GM19351 (cell line): Measurements from ENCODE around the gene PROX2.

Experiments used
- ATAC-seq: cut with Tn5 transposase; IDR thresholded peaks from one replicate; pipeline ENCODE4 v1.9.1; 2021; ENCODE audit warnings: mild to moderate bottlenecking, moderate library complexity; ENCODE audit not compliant: unreplicated experiment

PROX2 gene

DNA sequence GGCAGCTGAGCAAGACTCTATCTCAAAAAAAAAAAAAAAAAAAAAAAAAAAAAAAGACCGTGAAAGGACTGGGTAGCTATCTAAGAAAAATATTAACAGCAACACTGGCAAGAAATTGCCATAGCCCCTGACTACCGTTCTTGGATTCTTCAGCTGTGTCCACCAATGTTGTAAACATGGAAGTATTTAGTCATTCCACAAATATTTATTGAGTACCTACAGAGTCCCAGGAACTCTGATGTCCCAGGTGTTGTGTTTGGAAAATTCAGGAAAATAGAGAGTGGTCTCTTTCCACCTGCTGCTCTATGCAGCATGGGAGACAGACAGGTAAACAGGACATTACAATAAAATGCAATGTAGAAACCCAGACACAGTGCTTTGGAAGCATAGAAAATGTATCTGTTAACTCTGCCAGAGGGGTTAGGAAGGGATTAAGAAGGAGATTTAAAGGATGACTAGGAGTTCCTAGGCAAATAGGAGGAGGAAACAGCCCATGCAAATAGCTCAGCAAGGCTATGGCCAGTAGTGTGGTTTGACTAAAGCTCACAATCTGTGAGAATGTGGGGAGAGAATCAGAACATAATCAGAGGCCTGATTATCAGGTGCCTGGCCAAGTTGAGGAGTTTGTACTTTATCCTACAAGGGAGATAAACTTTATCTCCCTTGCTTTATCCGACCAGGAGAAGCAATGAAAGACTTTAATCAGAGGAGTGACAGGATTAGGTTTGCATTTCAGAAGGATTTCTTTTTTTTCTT, 3.7 kb upstream of the PROX2 start:
- no peak for ATAC-seq

DNA sequence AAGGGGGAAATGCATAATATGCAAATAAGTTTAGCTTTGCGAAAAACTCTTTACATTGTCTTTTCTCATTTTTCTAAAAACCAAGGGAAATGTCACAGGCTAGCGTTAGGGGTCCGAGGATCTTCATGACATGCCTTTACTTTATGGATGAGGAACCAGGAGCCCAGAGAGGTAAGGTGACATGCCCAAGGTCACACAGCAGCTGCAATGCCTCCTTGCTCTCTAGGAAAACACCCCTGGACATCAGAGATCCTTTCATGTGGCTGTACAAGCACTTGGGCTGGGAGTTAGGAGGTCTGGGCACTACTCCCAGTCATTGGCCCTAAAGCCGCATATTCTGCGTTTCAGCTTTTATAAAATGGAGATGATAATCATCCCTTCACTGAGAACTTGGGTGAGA, 741 bp downstream of the PROX2 start:
- ATAC-seq, result no peak

DNA sequence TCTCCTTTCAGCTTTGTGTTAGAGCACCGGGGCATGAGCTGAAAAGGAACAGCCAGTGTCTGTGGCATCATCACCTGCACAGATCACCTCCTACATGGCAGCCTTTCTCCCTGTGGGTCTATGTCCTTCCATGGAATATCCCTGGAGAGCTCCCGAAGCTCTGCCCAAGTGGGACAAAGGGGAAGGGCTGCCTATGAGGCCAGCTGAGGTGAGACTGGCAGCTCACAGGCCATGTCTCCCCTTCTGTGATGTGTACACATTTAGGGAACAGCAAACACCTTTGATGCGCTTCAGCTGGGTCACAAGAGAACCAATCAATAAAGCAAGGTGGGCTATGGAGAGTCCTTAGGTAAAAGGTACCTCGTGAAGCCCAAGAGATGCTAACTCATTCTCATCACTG, 4.1 kb downstream of the PROX2 start:
- ATAC-seq, result no peak

DNA sequence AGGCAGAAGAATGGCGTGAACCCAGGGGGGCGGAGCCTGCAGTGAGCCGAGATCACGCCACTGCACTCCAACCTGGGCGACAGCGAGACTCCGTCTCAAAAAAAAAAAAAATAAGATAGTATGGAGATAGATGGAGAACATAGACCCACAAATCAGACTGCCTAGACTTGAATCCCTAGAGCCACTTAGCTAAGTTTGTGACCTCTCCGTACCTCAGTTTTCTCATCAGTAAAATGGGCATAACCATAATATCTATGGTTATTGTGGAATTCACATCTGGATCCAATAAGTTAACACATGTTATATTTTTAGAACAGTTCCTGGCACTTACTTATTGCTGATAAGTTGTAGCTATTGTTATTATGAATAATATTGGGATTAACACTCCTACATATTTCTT, 7.2 kb downstream of the PROX2 start:
- ATAC-seq, result no peak

DNA sequence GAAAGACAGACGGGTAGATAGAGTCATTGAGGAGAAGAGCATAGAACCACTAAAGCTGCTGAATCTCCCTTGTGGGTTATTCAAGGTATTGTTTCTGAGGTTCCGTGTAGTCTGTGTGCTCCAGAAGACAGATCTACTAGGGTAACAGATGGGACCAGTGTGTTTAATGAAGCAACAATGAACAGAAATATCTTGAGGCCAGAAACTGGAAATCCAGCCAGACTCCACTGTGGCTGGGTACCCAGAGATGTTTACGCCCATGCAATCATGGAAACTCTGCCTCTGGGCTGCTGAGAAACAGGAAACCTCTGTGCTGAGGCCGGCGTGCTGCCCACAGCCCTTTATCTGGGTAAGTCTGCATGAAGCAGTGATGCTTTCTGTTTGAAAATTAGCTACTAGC, 8.3 kb downstream of the PROX2 start:
- ATAC-seq, result no peak

DNA sequence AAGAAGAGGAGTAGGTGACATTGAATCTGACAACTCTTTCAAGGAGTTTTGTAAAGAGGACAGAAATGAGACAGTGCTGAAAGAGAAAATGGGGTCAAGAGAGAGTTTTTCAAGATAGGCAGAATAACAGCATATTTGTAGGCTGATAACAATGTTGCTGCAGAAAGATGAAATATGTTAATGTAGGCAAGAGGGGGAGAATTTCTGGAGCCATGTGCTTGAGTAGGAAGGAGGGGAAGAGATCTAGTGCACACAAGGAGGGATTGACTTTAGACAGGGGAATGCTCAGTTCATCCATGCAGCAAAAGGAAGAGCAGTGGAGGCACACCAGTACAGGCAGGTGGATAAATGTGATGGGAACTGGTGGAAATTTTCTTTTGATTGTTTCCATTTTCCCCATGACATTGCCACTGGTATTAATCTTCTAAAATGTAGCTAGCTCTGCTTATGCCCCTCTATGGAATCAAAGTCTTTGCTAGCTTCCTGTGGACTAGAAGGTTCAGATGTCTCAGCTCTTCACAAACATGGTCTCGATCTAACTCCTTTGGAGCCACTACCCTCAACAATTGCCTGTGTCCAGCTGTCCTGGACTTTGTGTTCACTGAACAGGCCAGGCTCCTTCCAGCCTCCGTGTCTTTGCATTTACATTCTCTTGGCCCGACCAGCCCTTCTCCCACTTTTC, 9.1 kb downstream of the PROX2 start:
- no peak for ATAC-seq

DNA sequence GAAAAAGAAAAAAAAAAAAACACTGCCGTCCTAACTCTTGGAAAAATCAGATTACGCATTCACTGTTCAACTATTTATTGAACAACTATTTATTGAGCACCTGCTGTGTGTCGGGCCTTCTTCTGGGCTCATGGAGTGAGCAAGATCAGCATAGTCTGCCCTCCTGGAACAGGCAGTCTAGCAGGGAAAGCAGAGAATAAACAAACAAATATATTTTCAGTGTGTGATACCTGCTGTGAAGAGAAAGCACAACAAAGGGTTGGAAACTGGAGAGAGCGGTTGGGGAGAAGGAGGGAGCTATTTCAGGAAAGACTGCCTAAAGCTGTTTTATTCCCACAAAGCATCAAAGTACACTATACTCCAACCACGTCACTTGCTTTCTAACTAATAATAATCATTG, 10.8 kb downstream of the PROX2 start:
- no peak for ATAC-seq

DNA sequence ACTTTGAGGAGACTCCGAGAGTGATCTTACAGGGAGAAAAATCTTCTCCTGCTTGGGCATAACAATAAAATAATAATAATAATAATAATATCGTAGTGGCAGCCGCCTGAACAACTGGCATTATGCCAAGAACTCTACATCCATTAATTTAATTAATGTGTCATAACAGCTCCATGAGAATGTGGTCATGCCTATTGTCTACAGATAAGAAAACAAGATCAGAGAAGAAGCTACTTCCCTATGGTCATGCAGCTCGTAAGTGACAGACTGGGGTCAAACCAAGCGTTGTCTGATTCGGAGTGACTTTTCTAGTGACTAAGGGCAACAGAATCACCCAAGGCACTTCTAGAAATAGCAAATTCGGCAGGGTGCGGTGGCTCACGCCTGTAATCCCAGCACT, 11.7 kb downstream of the PROX2 start:
- no peak for ATAC-seq

DNA sequence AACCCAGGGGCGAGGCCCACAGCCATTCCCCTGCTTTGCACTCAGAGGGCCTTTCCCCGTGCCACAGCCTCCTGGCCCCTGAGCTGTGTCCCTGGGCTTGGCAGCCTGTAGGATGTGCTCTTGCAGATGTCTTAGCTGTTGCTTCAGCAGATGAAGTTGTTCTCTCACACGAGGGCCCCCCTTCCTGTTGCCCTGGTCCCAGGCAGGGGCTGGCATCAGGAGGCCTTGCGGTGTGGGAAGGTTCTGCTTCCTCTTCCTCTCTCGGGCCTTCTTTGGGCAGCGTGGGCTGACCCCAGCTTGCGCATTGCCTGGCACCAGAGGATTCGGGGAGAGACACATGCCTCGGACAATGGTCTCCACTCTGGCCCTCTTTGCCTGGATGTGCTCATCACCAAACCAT, 12.7 kb downstream of the PROX2 start:
- ATAC-seq, result no peak

DNA sequence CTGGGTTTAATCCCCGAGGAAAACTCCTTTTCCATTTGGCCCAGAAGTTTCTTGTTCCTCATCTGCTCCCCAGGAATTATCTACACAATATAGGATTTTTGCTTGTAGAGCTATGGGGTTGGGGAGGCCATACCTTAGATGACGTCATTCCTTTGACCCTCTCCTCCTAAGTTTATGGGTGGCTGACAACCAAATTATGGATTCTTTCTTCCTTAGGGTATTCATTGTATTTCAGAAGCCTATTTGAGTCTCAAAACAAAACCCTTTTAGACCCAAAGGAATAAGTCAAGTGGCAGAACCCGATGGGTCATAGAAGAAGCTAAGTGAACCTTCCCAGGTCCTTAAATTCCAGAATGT, 14.2 kb downstream of the PROX2 start:
- no peak for ATAC-seq

DNA sequence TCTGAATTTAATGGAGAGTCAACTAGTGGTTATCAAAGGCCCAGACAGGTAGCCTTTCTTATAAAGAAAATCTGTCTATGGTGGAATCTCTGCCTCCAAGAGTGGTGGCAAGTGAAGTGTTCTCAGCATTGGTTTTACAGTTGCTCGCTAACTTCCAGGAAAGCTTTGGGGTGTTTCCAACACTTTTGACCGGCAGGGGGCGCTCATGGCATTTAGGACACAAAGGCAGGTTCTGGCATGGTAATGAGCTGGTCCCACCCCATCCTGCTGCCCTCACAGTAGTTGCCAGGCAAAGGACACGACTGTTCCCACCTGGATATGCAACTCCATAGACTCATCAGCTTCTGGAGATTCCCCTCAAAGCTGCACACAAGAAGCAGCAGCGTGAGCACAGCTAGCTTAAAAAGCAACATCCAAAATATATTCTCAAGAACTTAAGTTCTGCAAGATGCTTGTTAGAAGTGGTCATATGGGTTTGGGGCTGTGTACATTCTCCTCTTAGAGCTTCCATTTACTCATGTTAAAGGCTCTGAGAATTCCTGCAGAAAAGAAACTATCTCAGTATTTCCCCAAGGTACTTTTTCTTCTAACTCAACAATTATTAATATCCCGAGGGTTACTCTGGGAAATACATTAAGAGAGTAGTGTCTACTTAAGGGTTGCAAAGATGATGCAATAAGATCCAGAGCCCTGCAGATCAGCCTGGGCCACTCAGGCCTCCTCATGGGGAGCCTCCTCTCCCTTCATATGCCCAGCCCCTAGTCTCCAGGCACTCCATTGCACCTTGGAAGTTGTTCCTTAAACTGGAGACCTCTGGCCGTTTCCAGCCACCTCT, 14.8 kb downstream of the PROX2 start:
- no peak for ATAC-seq

DNA sequence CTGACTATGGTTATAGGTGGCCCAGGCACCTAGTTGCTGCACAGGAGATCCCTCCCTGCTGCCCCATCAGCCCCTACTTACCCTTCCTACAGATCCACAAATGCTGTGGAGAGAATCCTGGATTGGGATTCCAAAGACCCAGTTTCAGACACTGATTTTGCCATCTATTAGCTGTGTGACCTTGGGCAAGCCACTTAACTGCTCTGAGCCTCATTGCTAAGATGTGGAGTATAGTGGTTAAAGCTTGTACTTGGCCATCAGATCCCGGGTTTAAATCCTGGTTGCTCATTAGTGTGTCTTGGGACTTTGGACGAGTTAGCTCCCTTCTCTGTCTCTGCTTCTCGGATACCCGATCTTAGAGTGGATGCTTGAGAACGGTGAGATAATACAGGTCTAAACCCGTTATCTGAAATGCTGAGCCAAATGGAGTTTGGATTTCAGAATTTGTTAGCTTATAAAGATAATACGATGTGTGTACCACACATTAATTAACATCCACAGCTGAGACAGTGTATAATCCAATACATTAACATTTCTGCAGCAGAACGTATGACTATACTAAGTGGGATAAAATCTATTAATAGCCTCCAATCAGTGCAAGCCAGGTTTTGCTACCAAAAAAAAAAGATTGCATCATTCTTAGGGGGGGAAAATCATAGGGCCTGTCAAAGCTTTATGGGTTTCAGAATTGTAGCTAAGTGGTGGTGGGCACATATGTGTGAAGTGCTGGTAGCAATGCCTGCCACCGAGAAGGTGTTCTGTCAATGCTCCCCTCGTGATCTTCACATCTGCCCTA, 16.0 kb downstream of the PROX2 start:
- no peak for ATAC-seq

DNA sequence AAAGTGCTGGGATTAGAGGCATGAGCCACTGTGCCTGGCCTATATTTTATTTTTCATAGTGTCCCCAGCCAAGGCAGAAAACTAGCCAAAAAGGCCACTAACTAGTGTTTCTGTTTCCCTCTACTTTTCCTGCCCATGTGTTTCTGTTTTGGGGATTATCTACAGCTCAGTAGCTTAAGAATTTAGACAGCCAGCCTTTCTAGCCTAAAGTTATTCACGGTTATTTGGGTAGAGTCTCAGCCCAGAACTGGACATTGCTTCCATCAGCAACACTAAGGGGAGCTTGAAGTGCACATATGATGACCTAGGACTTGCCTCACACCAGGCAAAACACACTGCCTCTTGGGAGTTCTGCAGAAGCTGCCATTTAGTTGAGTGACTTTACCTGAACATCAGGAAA, 17.9 kb downstream of the PROX2 start:
- no peak for ATAC-seq

DNA sequence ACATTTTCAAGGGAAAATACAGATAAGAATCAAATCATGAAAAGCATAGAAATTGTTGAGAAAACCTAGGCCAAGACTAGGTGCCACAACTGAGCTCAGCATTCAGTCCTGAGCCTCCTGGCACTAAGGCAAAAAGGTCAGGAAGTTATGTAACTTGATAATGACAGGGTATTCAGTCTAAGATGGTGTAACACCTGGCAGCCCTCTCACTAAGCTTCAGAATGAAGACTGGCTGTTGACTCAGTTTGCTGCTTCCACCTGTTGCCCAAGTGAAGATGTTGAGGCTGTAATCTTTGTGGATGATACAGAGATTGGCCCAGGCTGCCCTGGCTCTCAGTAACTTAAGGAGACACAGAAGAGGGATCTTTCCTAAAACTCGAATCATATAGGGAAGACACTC, 19.6 kb downstream of the PROX2 start:
- ATAC-seq, result no peak

DNA sequence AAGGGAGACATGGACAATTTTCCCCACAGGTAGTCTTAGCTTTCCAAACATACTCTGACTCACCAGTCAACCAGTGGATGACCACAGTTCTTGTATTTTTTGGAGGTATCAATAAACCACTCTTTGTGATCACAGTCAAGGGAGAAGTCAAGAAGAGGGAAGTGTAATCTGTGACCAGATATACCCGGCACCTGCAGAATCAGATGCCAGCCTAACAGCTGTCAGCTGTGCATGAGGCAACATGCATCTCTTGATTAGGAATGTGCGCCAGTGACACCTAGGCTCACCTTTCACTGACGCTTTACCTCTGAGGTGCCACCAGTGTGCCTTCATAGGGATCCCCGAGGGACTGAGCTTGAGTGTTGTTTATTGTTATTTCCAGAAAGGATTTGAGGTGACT, 20.0 kb downstream of the PROX2 start:
- no peak for ATAC-seq

DNA sequence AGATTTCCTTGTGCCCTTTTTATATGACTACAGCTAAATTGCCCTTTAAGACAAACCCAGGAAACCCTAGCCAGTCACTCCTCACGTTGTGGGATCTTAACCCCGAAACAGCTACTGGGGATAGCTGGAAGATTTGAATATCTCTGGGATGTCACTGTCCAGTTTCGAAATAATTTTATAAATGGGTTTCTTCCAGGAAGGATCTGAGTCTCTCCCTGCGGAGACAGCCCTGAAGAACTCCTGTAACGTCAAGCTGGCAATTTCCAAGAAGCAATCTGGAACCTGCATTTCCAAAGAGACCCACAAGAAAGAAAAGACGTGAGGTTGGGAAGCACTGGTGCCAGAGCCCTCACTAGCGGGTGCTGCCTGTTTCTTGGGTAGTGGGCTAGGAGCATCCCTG, 20.9 kb downstream of the PROX2 start:
- ATAC-seq, result no peak

DNA sequence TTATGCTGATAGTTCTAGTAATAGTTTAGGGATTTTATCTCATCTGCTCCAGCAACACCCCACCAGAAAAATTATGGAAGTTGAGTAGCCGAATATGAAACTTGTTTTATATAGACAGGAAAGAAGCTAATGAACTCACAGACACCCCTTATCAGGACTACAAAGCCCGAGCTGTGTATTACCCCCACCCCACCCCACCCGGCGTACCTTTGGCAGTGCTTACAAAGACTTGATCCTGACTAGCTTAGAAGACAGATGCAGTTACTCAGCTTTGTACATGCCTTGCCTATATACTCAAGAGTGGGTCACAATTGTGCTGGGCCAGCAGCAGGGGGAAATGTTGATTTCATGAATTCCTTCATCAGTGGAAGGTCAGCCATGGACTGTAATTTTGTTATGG, 22.4 kb downstream of the PROX2 start:
- no peak for ATAC-seq

DNA sequence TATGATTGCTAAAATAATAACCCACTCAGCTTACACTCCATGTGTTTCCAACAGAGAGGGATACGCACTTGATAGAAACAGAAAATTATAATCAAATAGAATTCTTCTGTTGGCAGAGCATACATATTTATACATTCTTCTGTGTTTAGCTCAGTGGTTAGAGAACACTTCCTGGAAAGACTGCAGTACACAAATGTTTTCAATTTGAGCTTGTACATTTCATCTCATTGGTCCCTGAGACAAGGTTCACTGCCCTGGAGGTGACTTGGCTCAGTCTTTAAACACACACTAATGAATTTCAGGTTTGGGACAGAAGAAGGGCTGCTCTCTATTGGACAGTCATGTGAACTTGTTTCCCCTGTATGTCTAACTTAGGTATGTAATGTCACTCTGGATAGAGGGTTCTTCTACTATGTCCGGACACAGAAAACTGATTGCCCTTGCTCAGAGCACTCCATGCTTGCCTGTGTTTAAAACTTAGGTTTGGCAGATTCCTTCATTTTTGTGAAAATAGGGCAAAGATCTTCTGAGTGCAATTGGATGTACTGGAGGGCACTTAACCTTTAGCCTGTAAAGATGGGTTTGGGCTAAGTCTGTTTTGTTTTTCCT, 22.9 kb downstream of the PROX2 start:
- ATAC-seq, result no peak

DNA sequence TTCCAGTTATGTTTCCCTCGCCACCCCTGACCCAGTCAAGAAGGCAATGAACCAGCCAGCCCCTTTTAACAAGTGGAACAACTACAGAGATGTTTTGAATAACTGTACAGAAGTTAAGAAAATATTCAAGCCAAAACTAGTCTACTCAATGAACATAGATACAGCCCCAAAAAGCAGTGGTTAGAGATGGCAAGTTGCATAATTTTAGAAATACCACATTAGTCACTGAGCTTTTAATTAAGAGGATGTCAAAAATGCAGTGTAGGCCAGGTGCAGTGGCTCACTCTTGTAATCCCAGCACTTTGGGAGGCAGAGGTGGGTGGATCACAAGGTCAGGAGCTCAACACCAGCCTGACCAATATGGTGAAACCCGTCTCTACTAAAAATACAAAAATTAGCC, 27.2 kb downstream of the PROX2 start:
- ATAC-seq, result no peak

DNA sequence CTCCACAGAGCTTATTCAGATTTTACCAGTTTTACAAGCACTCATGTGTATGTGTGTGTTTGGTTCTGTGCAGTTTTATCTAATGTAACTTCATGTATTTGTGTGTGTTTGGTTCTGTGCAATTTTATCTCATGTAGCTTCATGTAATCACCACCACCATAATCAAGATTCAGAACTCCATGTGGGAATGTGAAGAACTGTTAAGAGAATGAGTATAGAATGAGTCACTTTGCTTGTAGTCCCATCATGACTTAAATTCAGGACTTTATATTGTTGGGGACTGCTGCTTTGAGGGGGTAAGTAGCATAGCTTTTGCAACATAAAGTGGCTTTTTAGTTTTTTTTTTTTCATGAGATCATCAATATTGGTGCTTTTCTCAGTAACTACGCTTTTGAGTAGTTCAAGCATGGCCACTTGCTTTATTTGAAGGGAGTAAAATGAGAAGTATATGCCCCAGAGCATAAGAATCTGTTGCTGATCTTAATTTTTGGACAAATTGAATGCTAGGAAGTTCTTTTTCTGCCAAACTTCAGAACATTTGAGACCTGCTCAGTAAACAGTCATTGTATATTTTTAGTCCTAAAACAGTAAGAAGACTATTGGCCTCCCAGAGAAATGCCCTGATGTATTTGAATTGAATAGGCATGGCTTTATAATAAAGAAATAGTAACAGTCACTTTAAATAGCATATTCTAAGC, 28.8 kb downstream of the PROX2 start:
- ATAC-seq, result no peak
